ENCODE measurements around the gene MRPS30.
"Not testable (repeated sequence)": the region's sequence is repeated elsewhere in the genome, so short reads cannot be mapped to it uniquely, and the experiment has no call there.

GRCh38 chr5:44824662-44825061, 15.9 kb downstream of the MRPS30 start:
- not testable (repeated sequence) for TF ChIP-seq POLR2A, CTCF (IDR thresholded peaks at IDR 0.05)
